LNCaP clone FGC (cell line): ENCODE data around the gene CD27.
"Not testable (repeated sequence)": the region's sequence is repeated elsewhere in the genome, so short reads cannot be mapped to it uniquely, and the experiment has no call there.

ENCODE experiments used
- DNase-seq: peaks from one replicate; pipeline ENCODE4 v3.0.0-alpha.2; 2011; ENCODE audit warnings: low read depth
- H3K4me3 ChIP-seq: 2 replicates; pipeline ENCODE4 v1.5.1; 2011; ENCODE audit warnings: mild to moderate bottlenecking, low read depth, low read length, control low read depth
- TF ChIP-seq, protein P1 (sequence below): IDR thresholded peaks from 2 replicates; pipeline ENCODE4 v1.5.1; 2012; ENCODE audit warnings: mild to moderate bottlenecking; ENCODE audit not compliant: control insufficient read depth, insufficient read depth; ENCODE audit errors: extremely low read depth

CD27 gene

DNA sequence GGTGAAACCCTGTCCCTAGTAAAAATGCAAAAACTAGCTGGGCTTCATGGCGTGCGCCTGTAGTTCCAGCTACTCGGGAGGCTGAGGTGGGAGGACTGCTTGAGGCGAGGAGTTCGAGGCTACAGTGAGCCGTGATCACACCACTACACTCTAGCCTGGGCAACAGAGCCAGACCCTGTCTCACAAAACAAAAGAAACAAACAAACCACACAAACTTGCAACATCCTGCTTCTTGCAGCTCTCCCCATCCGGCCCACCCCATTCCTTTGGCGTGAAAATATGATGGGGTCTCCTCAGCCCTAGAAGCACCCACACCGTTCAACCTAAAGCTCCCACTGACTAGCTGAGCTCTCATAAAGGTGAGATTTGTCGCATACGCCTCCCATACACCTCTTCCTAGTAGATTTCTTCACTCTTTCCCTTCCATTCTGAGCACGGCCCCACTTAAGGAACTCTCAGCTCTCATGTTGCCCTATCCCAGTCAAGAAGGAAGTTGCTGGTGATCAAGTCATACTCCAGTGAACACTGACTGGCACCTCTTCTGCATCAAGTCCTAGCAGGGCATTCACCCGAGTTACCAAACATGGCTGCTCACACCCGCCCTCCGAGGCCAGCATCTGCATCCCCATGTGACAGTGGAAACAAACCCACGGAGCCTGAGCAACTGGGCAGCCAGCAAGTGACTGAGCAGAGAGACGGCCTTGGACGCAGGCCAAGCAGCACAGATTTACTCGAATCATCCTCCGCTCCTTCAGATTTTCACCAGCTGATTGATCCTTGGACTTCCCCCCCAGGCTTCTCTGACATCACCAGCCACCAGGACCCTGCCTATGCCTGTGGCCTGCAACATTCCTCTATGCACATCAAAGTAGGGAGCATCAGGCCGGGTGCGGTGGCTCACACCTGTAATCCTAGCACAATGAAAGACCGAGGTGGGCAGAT lies 18.9 kb upstream of the CD27 start:
- DNase-seq = no peak
- no peak overlapping the region for H3K4me3 ChIP-seq
- TF ChIP-seq, protein P1, sequence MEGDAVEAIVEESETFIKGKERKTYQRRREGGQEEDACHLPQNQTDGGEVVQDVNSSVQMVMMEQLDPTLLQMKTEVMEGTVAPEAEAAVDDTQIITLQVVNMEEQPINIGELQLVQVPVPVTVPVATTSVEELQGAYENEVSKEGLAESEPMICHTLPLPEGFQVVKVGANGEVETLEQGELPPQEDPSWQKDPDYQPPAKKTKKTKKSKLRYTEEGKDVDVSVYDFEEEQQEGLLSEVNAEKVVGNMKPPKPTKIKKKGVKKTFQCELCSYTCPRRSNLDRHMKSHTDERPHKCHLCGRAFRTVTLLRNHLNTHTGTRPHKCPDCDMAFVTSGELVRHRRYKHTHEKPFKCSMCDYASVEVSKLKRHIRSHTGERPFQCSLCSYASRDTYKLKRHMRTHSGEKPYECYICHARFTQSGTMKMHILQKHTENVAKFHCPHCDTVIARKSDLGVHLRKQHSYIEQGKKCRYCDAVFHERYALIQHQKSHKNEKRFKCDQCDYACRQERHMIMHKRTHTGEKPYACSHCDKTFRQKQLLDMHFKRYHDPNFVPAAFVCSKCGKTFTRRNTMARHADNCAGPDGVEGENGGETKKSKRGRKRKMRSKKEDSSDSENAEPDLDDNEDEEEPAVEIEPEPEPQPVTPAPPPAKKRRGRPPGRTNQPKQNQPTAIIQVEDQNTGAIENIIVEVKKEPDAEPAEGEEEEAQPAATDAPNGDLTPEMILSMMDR = no peak

DNA sequence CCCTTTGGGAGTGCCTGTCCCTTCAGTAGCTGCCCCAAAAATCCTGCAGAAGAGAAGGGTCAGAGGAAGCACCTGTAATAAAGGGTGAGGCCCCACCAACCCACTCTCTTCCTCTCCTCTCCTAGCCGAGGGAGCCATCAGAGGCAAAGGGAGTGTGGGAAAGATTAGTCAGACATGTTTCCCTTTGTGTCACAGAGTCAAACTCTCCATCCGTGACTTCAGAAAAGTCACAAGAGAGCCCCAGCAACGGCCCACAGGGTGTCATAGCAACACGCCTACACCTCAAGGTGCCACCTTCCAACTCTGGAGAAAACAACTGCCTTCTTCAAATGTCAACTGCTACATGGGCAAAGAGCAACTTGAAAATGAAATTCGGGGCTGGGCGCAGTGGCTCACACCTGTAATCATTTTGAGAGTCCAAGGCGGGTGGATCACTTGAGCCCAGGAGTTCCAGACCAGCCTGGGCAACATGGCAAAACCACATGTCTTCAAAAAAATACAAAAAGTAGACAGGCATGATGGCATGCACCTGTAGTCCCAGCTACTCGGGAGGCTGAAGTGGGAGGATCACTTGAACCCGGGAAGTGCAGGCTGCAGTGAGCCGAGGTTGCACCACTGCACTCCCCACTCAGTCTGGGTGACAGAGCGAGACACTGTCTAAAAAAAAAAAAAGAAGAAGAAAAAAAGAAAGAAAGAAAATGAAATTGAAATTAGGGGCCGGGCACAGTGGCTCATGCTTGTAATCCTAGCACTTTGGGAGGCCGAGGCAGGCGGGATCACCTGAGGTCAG lies 17.7 kb upstream of the CD27 start:
- DNase-seq = no peak
- H3K4me3 ChIP-seq = no peak overlapping the region
- TF ChIP-seq, protein P1 = no peak

DNA sequence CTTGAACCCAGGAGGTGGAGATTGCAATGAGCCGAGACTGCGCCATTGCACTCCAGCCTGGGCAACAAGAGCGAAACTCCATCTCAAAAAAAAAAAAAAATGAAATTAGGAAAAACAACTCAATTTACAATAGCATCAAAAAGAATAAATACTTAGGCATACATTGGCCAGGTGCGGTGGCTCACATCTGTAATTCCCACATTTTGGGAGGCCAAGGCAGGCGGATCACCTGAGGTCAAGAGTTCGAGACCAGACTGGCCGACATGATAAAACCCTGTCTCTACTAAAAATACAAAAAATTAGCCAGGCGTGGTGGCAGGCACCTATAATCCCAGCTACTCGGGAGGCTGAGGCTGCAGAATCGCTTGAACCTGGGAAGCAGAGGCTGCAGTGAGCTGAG lies 17.0 kb upstream of the CD27 start:
- not testable (repeated sequence) for H3K4me3 ChIP-seq, DNase-seq

DNA sequence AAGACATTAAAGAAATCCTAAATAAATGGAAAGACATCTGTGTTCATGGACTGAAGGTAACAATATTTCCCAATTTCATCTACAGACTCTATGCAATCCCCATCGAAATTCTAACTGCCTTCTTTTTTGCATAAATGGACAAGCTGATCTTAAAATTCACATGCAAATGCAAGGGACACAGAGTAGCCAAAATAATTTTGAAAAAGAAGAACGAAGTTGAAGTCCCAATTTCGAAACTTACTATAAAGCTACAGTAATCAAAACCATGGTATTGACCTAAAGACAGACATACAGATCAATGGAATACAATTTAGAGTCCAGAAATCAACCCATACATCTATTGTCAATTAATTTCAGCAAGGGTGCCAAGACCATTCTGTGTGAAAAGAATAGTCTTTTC lies 16.4 kb upstream of the CD27 start:
- no peak overlapping the region for H3K4me3 ChIP-seq
- no peak for DNase-seq
- TF ChIP-seq, protein P1 = no peak

DNA sequence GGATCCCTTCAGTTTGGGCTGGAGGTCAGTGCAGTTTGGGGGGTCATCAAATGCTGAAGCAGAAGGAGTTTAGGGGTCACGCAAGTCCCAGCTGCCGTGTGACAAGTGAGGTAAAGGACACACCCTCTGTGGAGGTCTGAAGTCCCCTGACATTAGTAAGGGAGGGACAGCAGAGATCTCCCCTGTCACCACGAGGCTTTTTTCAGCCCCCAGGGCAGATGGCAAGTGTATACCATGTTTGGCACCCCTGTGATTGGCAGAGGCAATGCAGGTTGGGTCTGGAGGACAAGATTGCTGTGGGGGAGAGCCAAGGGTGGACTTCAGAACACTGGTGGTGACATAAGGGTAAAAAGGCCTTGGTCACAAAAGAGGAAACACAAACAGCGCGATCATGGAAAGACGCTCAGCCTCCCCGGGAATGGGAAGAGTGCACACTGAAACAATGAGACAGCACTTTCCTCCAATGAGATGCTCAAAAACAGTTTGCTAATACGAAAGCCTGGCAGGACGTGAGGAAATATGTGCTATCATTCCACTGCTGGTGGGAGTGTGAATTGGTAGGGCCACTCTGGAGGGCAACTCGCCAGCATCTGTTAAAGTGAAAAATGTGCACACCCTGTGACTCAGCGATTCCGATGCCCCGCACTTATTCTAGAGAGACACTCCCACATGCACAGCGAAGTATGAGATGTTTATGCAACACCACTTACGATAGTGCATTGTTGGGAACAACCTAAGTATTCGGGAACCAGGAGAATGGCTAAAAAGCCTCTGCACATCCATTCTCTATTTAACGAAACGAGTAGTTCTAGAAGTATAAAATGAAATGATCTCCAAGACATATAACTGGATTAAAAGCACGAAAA lies 14.4 kb upstream of the CD27 start:
- H3K4me3 ChIP-seq = peak overlapping the region; percentile 35
- TF ChIP-seq, protein P1 = no peak
- DNase-seq = peak; percentile 72

DNA sequence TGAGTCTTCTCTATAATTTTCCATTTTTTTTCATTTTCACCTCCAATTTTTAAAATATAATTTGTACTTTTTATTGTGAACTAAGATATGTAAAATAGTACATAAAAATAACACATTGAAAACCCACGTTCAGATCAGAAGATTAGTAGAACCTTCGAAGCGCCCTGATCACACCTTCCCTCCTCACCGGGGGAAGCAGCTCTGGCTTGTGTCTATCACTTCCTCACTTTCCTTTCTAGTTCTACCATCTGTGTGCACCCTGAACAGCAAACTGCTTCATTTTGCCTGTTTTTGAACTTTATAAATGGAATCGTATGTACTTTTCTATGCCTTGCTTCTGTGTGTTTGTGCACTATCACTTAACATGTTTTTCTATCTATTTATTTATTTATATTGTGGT lies 11.8 kb upstream of the CD27 start:
- TF ChIP-seq, protein P1 = no peak
- H3K4me3 ChIP-seq = no peak overlapping the region

More for the DNA sequence above, 11.8 kb upstream of the CD27 start:
- no peak for DNase-seq
